ENCODE results near the gene USP47.

Gene USP47

DNA sequence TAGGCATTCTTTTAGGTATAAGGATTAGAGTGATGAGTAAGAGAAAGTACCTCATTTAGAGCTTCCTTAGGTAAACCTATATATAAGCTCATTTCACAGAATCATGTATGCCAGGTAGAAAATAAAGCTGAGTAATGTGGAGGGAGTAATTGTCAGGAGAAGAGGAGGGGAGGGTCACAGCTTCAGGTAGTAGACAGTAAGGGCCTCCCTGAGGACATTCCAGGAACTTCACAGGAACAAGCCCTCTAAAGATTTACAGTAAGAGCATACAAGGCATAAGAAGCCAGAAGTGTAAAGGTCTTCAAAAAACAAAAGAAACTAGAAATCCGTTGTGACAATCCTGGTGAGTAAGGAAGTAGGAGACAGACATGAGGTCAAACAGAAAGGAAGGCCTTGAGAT, 57.6 kb downstream of the USP47 start:
- no peaks in the 10 kb centered on the region for H3K27me3 ChIP-seq (ENCODE audit: control insufficient read depth, insufficient read depth, low read length)
- no peak for DNase-seq (ENCODE audit: low read depth, low spot score)
- no peaks in the 10 kb centered on the region for H3K9me3 ChIP-seq (ENCODE audit: control insufficient read depth, insufficient read depth, low read length)

DNA sequence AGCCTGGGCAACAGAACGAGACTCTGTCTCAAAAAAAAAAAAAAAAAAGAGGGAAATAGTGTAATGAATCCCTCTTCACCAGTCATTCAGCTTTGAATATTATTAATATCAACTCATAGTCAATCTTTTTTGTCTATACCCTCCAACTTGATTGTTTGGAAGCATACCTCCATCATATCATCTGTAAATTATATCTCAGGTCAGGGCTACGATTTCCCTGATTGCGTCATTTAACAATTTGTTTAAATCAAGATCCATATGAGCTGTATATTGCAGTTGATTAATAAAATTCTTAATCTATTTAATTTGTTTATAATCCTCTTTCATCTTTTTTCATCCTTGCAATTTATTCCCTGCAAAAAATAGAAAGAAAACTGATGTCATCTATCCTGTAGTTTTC, 60.2 kb downstream of the USP47 start:
- Histone ChIP-seq H3K27me3 (ENCODE audit: control insufficient read depth, insufficient read depth, low read length) (no peaks in the 10 kb centered on the region), H3K4me3 (ENCODE audit: low read length) (no peak overlapping the region), H3K4me1 (ENCODE audit: control insufficient read depth, insufficient read depth, low read length) (no peaks in the 10 kb centered on the region), H3K27ac (ENCODE audit: low read length) (no peak overlapping the region), H3K36me3 (ENCODE audit: control insufficient read depth, insufficient read depth, low read length) (no peaks in the 10 kb centered on the region), H3K9me3 (ENCODE audit: control insufficient read depth, insufficient read depth, low read length) (no peaks in the 10 kb centered on the region)
- no peak for DNase-seq (ENCODE audit: low read depth, low spot score)
- no CpG with 5 or more reads among the region's 3 CpGs for WGBS (ENCODE audit: insufficient coverage, insufficient read length)

More for the DNA sequence above, 57.6 kb downstream of the USP47 start:
- no peaks in the 10 kb centered on the region for H3K36me3 ChIP-seq (ENCODE audit: control insufficient read depth, insufficient read depth, low read length)
- H3K4me1 ChIP-seq (ENCODE audit: control insufficient read depth, insufficient read depth, low read length) = no peaks in the 10 kb centered on the region
- no CpG with 5 or more reads among the region's 1 CpG for WGBS (ENCODE audit: insufficient coverage, insufficient read length)
- H3K4me3 ChIP-seq (ENCODE audit: low read length) = no peak overlapping the region
- H3K27ac ChIP-seq (ENCODE audit: low read length) = no peak overlapping the region

DNA sequence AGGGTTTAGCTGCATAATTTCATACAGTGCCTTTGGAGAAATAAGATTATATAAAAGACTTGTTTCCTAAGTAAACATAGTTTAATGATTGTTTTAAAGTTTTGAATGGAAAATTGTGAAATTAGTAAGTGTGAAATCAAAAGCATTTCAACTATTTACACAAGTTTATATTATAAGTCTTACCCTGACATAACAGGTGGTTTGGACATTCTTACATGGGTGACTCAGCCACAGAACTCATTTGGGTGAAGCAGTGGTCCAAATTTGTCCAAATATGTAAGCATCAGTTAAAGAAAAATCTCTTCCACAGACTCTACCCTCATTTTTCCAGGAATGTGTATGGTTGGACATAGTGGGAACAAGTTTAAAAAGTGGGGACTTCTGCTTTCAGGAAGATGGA, 68.0 kb downstream of the USP47 start:
- no peak for DNase-seq (ENCODE audit: low read depth, low spot score)
- Histone ChIP-seq H3K4me3 (ENCODE audit: low read length) (no peak overlapping the region), H3K36me3 (ENCODE audit: control insufficient read depth, insufficient read depth, low read length) (no peaks in the 10 kb centered on the region), H3K27ac (ENCODE audit: low read length) (no peak overlapping the region), H3K9me3 (ENCODE audit: control insufficient read depth, insufficient read depth, low read length) (no peaks in the 10 kb centered on the region), H3K4me1 (ENCODE audit: control insufficient read depth, insufficient read depth, low read length) (no peaks in the 10 kb centered on the region), H3K27me3 (ENCODE audit: control insufficient read depth, insufficient read depth, low read length) (no peaks in the 10 kb centered on the region)

DNA sequence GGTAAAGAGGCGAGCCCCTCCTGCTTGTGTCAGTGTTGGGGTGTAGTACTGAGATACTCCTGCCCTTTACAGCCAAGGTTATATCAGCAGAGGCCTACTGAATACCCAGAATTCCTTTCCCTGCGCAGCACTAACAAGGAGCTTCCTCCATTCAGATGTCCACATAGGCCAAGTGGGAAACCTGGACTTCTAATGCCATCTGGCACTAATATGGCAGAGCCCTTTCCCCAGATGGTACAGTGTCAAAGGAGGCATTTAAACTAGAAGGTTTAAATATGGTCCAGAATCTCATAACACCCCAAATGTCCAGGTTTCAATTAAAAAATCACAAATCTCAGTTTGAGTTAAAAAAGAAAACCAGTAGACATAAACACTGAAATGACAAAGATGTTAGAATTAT, 68.8 kb downstream of the USP47 start:
- WGBS (ENCODE audit: insufficient coverage, insufficient read length) = no CpG with 5 or more reads among the region's 2 CpGs
- no peaks in the 10 kb centered on the region for H3K9me3 ChIP-seq (ENCODE audit: control insufficient read depth, insufficient read depth, low read length)
- H3K36me3 ChIP-seq (ENCODE audit: control insufficient read depth, insufficient read depth, low read length) = no peaks in the 10 kb centered on the region
- no peaks in the 10 kb centered on the region for H3K27me3 ChIP-seq (ENCODE audit: control insufficient read depth, insufficient read depth, low read length)
- no peak overlapping the region for H3K27ac ChIP-seq (ENCODE audit: low read length)
- no peak for DNase-seq (ENCODE audit: low read depth, low spot score)
- no peaks in the 10 kb centered on the region for H3K4me1 ChIP-seq (ENCODE audit: control insufficient read depth, insufficient read depth, low read length)
- H3K4me3 ChIP-seq (ENCODE audit: low read length) = no peak overlapping the region

DNA sequence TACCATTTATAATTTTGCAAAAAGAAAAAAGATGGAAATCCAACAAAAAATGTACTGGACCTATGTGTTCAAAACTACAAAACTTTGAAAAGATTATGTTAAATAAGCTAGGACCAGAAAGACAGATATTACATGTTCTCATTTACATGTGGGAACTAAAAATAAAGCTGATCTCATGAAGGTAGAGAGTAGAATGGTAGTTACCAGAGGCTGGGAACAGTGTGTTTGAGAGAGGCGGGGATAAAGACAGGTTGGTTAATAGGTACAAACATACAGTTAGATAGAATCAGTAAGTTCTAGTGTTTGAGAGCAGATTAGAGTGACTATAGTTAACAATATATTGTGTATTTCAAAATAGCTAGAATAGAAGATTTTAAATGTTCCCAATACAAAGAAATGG, 71.6 kb downstream of the USP47 start:
- no peak for DNase-seq (ENCODE audit: low read depth, low spot score)
- no peaks in the 10 kb centered on the region for H3K27me3 ChIP-seq (ENCODE audit: control insufficient read depth, insufficient read depth, low read length)
- H3K9me3 ChIP-seq (ENCODE audit: control insufficient read depth, insufficient read depth, low read length) = no peaks in the 10 kb centered on the region
- no peak overlapping the region for H3K4me3 ChIP-seq (ENCODE audit: low read length)
- H3K36me3 ChIP-seq (ENCODE audit: control insufficient read depth, insufficient read depth, low read length) = no peaks in the 10 kb centered on the region
- no peaks in the 10 kb centered on the region for H3K4me1 ChIP-seq (ENCODE audit: control insufficient read depth, insufficient read depth, low read length)
- WGBS (ENCODE audit: insufficient coverage, insufficient read length) = no CpG with 5 or more reads among the region's 1 CpG
- no peak overlapping the region for H3K27ac ChIP-seq (ENCODE audit: low read length)

DNA sequence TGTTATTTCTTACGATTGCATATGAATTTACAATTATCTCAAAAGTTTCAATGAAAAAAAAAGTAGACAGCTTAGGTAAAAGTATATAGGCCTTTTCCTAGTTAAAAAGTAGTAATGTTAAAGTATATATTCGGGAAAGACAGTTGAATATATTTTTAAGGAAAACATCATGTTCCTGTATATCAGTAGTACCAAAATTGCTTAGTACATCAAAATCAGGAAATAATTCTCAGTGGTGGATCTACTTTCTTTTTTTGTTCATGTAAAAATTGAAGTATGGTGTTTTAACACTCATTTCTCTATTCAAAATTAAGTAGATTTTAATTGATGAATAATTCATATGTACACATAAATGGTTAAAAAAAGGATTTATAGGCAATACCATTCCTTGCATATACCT, 73.9 kb downstream of the USP47 start:
- Histone ChIP-seq H3K27me3 (ENCODE audit: control insufficient read depth, insufficient read depth, low read length) (no peaks in the 10 kb centered on the region), H3K36me3 (ENCODE audit: control insufficient read depth, insufficient read depth, low read length) (no peaks in the 10 kb centered on the region), H3K27ac (ENCODE audit: low read length) (no peak overlapping the region), H3K4me3 (ENCODE audit: low read length) (no peak overlapping the region), H3K9me3 (ENCODE audit: control insufficient read depth, insufficient read depth, low read length) (no peaks in the 10 kb centered on the region), H3K4me1 (ENCODE audit: control insufficient read depth, insufficient read depth, low read length) (no peaks in the 10 kb centered on the region)
- DNase-seq (ENCODE audit: low read depth, low spot score) = no peak
- WGBS (ENCODE audit: insufficient coverage, insufficient read length) = 100% methylated on average over 1 of the region's 2 CpGs

DNA sequence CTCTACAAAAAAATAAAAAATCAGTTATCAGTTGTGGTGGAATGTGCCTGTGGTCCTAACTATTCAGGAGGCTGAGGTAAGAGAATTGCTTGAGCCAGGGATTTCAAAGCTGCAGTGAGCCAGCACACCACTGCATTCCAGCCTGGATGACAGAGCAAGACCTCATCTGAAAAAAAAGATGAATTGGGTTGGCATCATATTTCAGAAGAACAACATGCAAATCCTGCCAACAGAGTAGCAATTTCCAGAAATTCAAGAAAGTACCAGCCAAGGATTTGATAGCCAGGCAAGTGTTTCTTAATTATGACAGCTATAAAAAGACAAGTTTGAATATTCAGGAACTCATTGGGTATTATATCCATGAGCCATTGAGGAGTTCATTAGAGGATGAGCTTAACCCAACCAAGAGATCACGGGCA, 75.2 kb downstream of the USP47 start:
- H3K36me3 ChIP-seq (ENCODE audit: control insufficient read depth, insufficient read depth, low read length) = no peaks in the 10 kb centered on the region
- H3K27me3 ChIP-seq (ENCODE audit: control insufficient read depth, insufficient read depth, low read length) = no peaks in the 10 kb centered on the region
- H3K4me3 ChIP-seq (ENCODE audit: low read length) = no peak overlapping the region
- no peaks in the 10 kb centered on the region for H3K4me1 ChIP-seq (ENCODE audit: control insufficient read depth, insufficient read depth, low read length)
- no peak overlapping the region for H3K27ac ChIP-seq (ENCODE audit: low read length)
- no peak for DNase-seq (ENCODE audit: low read depth, low spot score)
- WGBS (ENCODE audit: insufficient coverage, insufficient read length) = no CpG with 5 or more reads among the region's 1 CpG
- no peaks in the 10 kb centered on the region for H3K9me3 ChIP-seq (ENCODE audit: control insufficient read depth, insufficient read depth, low read length)

DNA sequence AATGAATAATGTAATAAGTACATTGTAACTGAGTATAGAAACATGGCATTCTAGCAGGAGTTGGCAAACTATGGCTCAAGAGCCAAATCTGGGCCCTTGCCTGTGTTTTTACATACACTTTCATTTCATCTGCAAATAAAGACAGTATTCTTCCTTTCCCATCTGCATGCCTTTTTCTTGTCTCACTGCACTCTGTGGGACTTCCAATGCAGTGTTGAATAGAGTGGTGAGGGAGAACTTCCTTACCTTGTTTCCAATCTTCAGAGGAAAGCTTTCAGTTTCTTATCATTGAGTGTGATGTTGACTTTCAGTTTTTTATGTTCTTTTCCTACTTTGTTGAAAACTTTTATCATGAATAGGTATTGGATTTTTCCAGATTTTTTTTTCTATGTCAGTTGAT, 82.1 kb downstream of the USP47 start:
- Histone ChIP-seq H3K4me3 (ENCODE audit: low read length) (no peak overlapping the region), H3K27me3 (ENCODE audit: control insufficient read depth, insufficient read depth, low read length) (no peaks in the 10 kb centered on the region), H3K9me3 (ENCODE audit: control insufficient read depth, insufficient read depth, low read length) (no peaks in the 10 kb centered on the region), H3K27ac (ENCODE audit: low read length) (no peak overlapping the region), H3K36me3 (ENCODE audit: control insufficient read depth, insufficient read depth, low read length) (no peaks in the 10 kb centered on the region), H3K4me1 (ENCODE audit: control insufficient read depth, insufficient read depth, low read length) (no peaks in the 10 kb centered on the region)
- no peak for DNase-seq (ENCODE audit: low read depth, low spot score)

DNA sequence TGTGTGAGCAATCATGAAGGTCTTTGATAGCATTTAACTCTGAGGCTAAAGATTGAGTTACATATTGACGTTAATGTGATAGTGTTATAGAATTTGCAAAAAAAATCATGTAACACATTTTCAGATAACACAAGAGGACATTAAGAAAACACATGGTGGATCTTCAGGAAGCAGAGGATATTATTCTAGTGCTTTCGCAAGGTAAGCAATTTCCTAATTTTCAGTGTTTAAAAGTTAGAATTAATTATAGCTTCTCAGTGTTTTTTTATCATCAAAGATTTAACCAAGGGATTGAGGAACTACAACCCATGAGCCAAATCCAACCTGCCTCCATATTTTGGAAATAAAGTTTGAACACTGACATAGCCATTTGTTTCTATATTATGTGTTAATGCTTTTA, 88.1 kb downstream of the USP47 start:
- Histone ChIP-seq H3K36me3 (ENCODE audit: control insufficient read depth, insufficient read depth, low read length) (no peaks in the 10 kb centered on the region), H3K9me3 (ENCODE audit: control insufficient read depth, insufficient read depth, low read length) (no peaks in the 10 kb centered on the region), H3K4me3 (ENCODE audit: low read length) (no peak overlapping the region), H3K27me3 (ENCODE audit: control insufficient read depth, insufficient read depth, low read length) (no peaks in the 10 kb centered on the region), H3K27ac (ENCODE audit: low read length) (no peak overlapping the region), H3K4me1 (ENCODE audit: control insufficient read depth, insufficient read depth, low read length) (no peaks in the 10 kb centered on the region)
- DNase-seq (ENCODE audit: low read depth, low spot score) = no peak
- WGBS (ENCODE audit: insufficient coverage, insufficient read length) = no CpG with 5 or more reads among the region's 2 CpGs

DNA sequence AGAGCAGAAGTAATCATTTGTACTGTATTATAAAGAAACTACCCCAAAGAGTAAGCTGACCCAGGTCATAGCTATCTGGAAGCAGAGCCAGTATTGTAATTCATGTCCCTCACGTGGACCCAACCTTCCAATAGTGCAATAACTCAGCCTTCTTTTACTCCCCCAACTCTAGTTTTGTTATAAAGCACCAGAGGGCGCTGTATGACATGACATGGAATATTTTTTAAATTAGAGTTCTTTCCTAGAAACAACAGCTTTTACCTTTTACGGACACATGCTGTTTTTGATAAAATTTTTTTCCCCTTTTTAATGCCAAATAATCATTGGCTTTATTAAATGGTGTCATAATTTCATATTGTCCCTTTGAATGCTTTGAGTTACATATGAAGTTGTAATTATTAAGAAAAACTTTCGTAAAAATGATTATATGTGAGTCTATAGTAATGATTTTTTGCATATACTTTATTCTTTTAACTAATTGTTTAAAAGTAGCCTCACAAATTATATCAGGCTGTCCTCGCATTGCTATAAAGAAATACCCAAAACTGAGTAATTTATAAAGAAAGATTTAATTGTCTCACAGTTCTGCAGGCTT, 89.8 kb downstream of the USP47 start:
- no peaks in the 10 kb centered on the region for H3K36me3 ChIP-seq (ENCODE audit: control insufficient read depth, insufficient read depth, low read length)
- H3K9me3 ChIP-seq (ENCODE audit: control insufficient read depth, insufficient read depth, low read length) = no peaks in the 10 kb centered on the region
- H3K4me1 ChIP-seq (ENCODE audit: control insufficient read depth, insufficient read depth, low read length) = no peaks in the 10 kb centered on the region
- no peak for DNase-seq (ENCODE audit: low read depth, low spot score)
- no peaks in the 10 kb centered on the region for H3K27me3 ChIP-seq (ENCODE audit: control insufficient read depth, insufficient read depth, low read length)
- no peak overlapping the region for H3K27ac ChIP-seq (ENCODE audit: low read length)
- no CpG with 5 or more reads among the region's 5 CpGs for WGBS (ENCODE audit: insufficient coverage, insufficient read length)
- H3K4me3 ChIP-seq (ENCODE audit: low read length) = no peak overlapping the region

DNA sequence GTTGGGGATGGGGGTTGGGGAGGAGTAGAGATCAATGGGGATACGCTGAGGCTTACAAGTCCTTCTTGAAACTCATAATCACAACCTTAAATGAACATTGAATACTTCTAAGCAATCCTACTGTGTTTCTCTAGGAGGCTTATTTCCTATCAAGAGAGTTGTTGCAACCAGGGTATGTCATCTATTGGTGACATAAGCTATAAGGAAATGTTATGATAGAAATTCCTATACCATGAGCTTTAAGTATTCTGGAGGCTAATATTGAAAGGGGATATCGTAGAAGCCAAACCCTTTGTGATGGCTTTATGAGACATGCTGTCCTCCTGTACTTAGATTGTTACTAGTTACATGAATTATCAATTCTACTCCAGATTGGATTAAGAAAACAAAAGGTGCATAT, 93.8 kb downstream of the USP47 start:
- no peaks in the 10 kb centered on the region for H3K9me3 ChIP-seq (ENCODE audit: control insufficient read depth, insufficient read depth, low read length)
- H3K27ac ChIP-seq (ENCODE audit: low read length) = no peak overlapping the region
- no CpG with 5 or more reads among the region's 2 CpGs for WGBS (ENCODE audit: insufficient coverage, insufficient read length)
- H3K4me1 ChIP-seq (ENCODE audit: control insufficient read depth, insufficient read depth, low read length) = no peaks in the 10 kb centered on the region
- no peaks in the 10 kb centered on the region for H3K27me3 ChIP-seq (ENCODE audit: control insufficient read depth, insufficient read depth, low read length)
- no peak for DNase-seq (ENCODE audit: low read depth, low spot score)
- H3K36me3 ChIP-seq (ENCODE audit: control insufficient read depth, insufficient read depth, low read length) = no peaks in the 10 kb centered on the region
- H3K4me3 ChIP-seq (ENCODE audit: low read length) = no peak overlapping the region

Data from iPS DF 6.9 (cell line).